ENCODE data around the gene C5AR2.
"Not testable (repeated sequence)": the region's sequence is repeated elsewhere in the genome, so short reads cannot be mapped to it uniquely, and the experiment has no call there.

Gene C5AR2

GRCh38 chr19:47323872-47324271, 8.1 kb upstream of the C5AR2 start:
- no peak for DNase-seq (ENCODE audit: low read depth)

GRCh38 chr19:47324502-47324901, 7.5 kb upstream of the C5AR2 start:
- DNase-seq (ENCODE audit: low read depth): no peak

GRCh38 chr19:47330466-47330869, 1.5 kb upstream of the C5AR2 start:
- no peak for DNase-seq (ENCODE audit: low read depth)

GRCh38 chr19:47331490-47331889, 485 bp upstream of the C5AR2 start:
- DNase-seq (ENCODE audit: low read depth): no peak

GRCh38 chr19:47336765-47337718, 5.1 kb downstream of the C5AR2 start:
- not testable (repeated sequence) for DNase-seq (ENCODE audit: low read depth)

- no peak for DNase-seq (ENCODE audit: low read depth)
Measured at GRCh38 chr19:47339196-47339880, 7.4 kb downstream of the C5AR2 start.

GRCh38 chr19:47340477-47341208, 8.7 kb downstream of the C5AR2 start:
- DNase-seq (ENCODE audit: low read depth): no peak

GRCh38 chr19:47341734-47342133, 9.8 kb downstream of the C5AR2 start:
- no peak for DNase-seq (ENCODE audit: low read depth)

- no peak for DNase-seq (ENCODE audit: low read depth)
Measured at GRCh38 chr19:47343194-47343802, 11.3 kb downstream of the C5AR2 start.

- DNase-seq (ENCODE audit: low read depth): no peak
Measured at GRCh38 chr19:47344425-47344824, 12.4 kb downstream of the C5AR2 start.

- DNase-seq (ENCODE audit: low read depth): not testable (repeated sequence)
Measured at GRCh38 chr19:47346024-47346423, 14.0 kb downstream of the C5AR2 start.

- peak; percentile 98 for DNase-seq (ENCODE audit: low read depth)
Measured at GRCh38 chr19:47348819-47349795, 17.1 kb downstream of the C5AR2 start, which contains the start of gene DHX34. Gene DHX34 (plus strand): TSS chr19:47349315. CDS start chr19:47353031, 3,716 bp downstream.

GRCh38 chr19:47350630-47351029, 18.7 kb downstream of the C5AR2 start:
- no peak for DNase-seq (ENCODE audit: low read depth)

GRCh38 chr19:47351548-47351947, 19.6 kb downstream of the C5AR2 start:
- no peak for DNase-seq (ENCODE audit: low read depth)

- DNase-seq (ENCODE audit: low read depth): no peak
Measured at GRCh38 chr19:47352095-47352494, 20.1 kb downstream of the C5AR2 start.

GRCh38 chr19:47353307-47353712, 21.3 kb downstream of the C5AR2 start:
- DNase-seq (ENCODE audit: low read depth): no peak

GRCh38 chr19:47356900-47357299, 24.9 kb downstream of the C5AR2 start:
- DNase-seq (ENCODE audit: low read depth): no peak

GRCh38 chr19:47357788-47358680, 26.1 kb downstream of the C5AR2 start:
- no peak for DNase-seq (ENCODE audit: low read depth)

- no peak for DNase-seq (ENCODE audit: low read depth)
Measured at GRCh38 chr19:47358936-47359335, 27.0 kb downstream of the C5AR2 start.

- no peak for DNase-seq (ENCODE audit: low read depth)
Measured at GRCh38 chr19:47362321-47362720, 30.3 kb downstream of the C5AR2 start.

Data from activated gamma-delta T cell treated with anti-CD3 and anti-CD28 coated beads, Interleukin-2, amount 50 U/mL, for 16 hours (primary cell).